Pancreas (tissue), 10 donors: ENCODE results near the gene SEC22A. TPM values are rescaled to one million over a fixed set of nuclear protein-coding genes. Genes with fewer than 3 reads are reported as not detected.

Experiments
- ATAC-seq, 4 donors: fragments of 200-7000 bp; cut with Tn5 transposase; one replicate each; pipeline versions ENCODE4 v1.8.0 to v1.9.1; 2020; ENCODE audit warnings: mild to moderate bottlenecking in 4 of 4, moderate library complexity in 4 of 4
- DNase-seq, 6 donors: peaks; one replicate each; pipeline ENCODE4 v3.0.0-alpha.2; 2020
- FAIRE-seq: peaks from 2 replicates; lab custom pipeline; 2012; peaks lifted over from hg19 to GRCh38; lab: Jason Lieb, UNC
- H3K27ac ChIP-seq, 4 donors: fragments of 200-600 bp; sonication (generic); 1 replicate in 3 of 4; 2 replicates in 1 of 4; pipeline versions ENCODE4 v1.5.0 to v1.8.0; 2020
- H3K27me3 ChIP-seq, 4 donors: fragments of 200-600 bp; one replicate each; pipeline ENCODE4 v1.8.0; 2021
- H3K36me3 ChIP-seq, 3 donors: fragments of 200-600 bp; sonication (generic) in 1 of 3; one replicate each; pipeline versions ENCODE4 v1.5.0 to v1.8.0; 2020 to 2021
- H3K4me1 ChIP-seq, 3 donors: fragments of 200-600 bp; one replicate each; pipeline ENCODE4 v1.8.0; 2021
- H3K4me3 ChIP-seq, 4 donors: fragments of 200-600 bp; sonication (generic) in 2 of 4; one replicate each; pipeline versions ENCODE4 v1.5.0 to v1.8.0; 2020 to 2021
- H3K9me3 ChIP-seq, 4 donors: fragments of 200-600 bp; one replicate each; pipeline ENCODE4 v1.8.0; 2021
- WGBS, 2 donors: extraction: QIAGEN DNeasy Blood & Tissue Kit; methylation state at CpG; one replicate each; pipeline ENCODE4 v1.1.7; 2013; 5-methylcytosine and 5-hydroxymethylcytosine counted together
- intact Hi-C, 3 donors: fragments of 100-400 bp; cut with DNase I; formaldehyde crosslinking; loops; one replicate each; pipeline versions ENCODE4 v1.11.1 to v1.14.2; 2022
- polyA plus RNA-seq, 2 donors: library from polyadenylated mRNA; stranded (reverse); fragments of 200-250 nt; gene quantifications; one replicate each; pipeline ENCODE4 v1.2.3, GENCODE V29; 2013
- total RNA-seq, 6 donors: library from RNA; stranded (reverse); fragmentation: NEBNext Ultra II Directional in 4 of 6; extraction: Animal tissue kit (Norgen Biotek cat#: 25700) in 4 of 6; gene quantifications; one replicate each; pipeline versions ENCODE4 v1.2.1 to v1.2.4, GENCODE V29; 2021 to 2023
- TF ChIP-seq, protein P1 (sequence below), 4 donors: fragments of 200-600 bp; sonication (generic) in 3 of 4; IDR thresholded peaks; one replicate each; pipeline versions ENCODE4 v1.5.0 to v1.8.0; 2021; ENCODE audit warnings: antibody characterized with exemption in 4 of 4
- donor health status: healthy with polysubstance abuse.
- donor health status: DM: no; HTN: no; CAD: no; lungs with moderate emphysema.
- donor health status: DM: no; HTN: no; CAD: no.
- donor health status: control.
- donor health status: control.
- donor health status: Bipolar disorder and iron deficiency.
- donor health status: DM: yes; HTN: yes; CAD: no.
- donor health status: DM: no; HTN: no; CAD: no.
- donor health status: DM: no; HTN: no; CAD: no.
- donor health status: DM: yes; HTN: yes; CAD: no.

The SEC22A gene
- total and polyA plus RNA-seq, 8 donors = 3.3 to 12.5 (median 7.2) TPM

DNA sequence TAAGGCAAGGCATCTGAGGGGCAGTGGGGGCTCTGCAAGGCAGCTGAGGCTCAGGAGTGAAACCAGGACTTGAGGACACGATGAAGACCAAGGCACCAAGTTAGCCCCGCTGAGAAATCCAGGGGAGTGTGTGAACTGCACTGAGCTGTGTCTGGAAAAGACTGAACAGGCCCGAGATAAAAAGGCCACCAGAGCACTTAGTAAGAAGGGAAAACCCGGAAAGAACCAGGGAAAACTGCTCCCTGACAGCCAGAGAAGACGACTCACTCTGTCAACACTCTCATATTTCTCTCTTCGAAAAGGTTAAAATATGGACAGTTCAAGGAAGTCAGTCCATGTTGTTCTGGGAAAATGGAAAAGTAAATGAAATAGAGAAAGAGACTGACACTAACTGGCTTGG lies 109.0 kb downstream of the SEC22A start:
- WGBS, 2 donors = 64 to 68% methylated on average over 6 of the region's 6 CpGs
- ATAC-seq = no peak
- TF ChIP-seq, protein P1, sequence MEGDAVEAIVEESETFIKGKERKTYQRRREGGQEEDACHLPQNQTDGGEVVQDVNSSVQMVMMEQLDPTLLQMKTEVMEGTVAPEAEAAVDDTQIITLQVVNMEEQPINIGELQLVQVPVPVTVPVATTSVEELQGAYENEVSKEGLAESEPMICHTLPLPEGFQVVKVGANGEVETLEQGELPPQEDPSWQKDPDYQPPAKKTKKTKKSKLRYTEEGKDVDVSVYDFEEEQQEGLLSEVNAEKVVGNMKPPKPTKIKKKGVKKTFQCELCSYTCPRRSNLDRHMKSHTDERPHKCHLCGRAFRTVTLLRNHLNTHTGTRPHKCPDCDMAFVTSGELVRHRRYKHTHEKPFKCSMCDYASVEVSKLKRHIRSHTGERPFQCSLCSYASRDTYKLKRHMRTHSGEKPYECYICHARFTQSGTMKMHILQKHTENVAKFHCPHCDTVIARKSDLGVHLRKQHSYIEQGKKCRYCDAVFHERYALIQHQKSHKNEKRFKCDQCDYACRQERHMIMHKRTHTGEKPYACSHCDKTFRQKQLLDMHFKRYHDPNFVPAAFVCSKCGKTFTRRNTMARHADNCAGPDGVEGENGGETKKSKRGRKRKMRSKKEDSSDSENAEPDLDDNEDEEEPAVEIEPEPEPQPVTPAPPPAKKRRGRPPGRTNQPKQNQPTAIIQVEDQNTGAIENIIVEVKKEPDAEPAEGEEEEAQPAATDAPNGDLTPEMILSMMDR (IDR thresholded peaks at IDR 0.05) = no peak
- intact Hi-C loops = no loop called here
- FAIRE-seq = no peak
- no peaks in the 10 kb centered on the region for H3K36me3 ChIP-seq
- DNase-seq = no peak
- no peak overlapping the region for H3K27ac ChIP-seq
- no peaks in the 10 kb centered on the region for H3K4me1 ChIP-seq
- H3K4me3 ChIP-seq = no peak overlapping the region
- no peaks in the 10 kb centered on the region for H3K9me3 ChIP-seq
- no peaks in the 10 kb centered on the region for H3K27me3 ChIP-seq

DNA sequence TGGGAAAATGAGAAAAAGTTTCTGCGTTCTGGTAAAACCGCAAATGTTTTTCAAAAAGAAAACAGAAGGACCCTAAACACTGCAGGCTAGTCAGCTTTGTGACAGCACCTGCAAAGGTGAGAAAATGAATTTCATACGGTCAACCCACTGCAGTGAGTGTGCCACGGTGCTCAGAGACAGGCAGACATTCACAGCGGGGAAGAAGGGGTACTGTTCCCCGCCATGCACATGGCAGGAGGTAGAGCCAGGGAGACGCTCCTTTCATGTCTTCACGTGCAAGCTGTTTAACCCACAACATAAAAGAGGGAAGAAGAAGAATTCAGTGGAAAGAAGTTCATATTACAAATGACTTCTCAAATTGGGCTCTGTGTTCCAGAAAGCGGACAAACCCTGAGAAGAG lies 109.5 kb downstream of the SEC22A start:
- H3K27me3 ChIP-seq = no peaks in the 10 kb centered on the region
- intact Hi-C loops = no loop called here
- H3K36me3 ChIP-seq = no peaks in the 10 kb centered on the region
- no peak for ATAC-seq
- H3K4me1 ChIP-seq = no peaks in the 10 kb centered on the region
- no peak overlapping the region for H3K27ac ChIP-seq
- no peaks in the 10 kb centered on the region for H3K9me3 ChIP-seq
- whole genome bisulfite sequencing, 2 donors = 78 to 89% methylated on average over 9 of the region's 9 CpGs
- H3K4me3 ChIP-seq = no peak overlapping the region
- FAIRE-seq = no peak
- TF ChIP-seq, protein P1 (IDR thresholded peaks at IDR 0.05) = no peak
- DNase-seq = no peak

DNA sequence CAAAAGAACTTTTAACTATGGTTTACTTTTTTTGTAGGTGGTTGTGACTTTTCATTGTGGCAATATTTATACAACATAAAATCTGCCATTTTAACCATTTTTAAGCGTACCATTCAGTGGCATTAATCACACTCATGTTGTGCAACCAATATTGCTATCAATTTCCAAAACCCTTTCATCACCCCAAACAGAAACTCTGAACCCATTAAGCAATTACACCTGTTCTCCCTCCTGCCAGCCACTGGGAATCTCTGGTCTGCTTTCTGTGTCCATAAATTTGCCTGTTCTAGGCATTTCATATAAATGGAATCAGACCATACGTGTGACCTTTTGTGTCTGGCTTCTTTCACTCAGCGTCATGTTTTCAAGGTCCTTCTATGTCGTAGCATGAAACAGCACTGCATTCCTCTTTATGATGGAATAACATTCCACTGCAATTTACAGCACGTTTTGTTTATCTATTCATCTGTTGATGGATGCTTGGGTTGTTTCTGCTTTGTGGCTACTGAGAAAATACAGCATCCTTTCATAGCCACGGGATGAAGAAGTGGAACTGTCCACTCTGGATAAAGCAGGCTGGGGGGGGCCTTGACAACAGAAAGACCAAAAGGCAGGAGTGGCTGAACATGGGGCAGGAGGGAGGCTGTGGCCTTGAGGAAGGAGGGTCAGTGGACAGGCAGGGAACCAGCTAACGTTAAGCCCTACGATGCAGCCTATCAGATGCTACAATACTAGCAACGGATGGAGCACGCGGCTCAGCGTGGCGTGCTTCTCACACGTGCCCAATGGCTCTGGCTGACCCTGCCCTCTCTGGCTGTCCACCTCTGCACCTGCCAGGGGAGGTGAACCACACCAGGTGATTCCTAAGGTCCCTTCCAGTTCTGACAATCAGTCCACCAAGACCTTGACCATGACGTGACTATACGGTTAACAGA lies 110.9 kb downstream of the SEC22A start:
- Histone ChIP-seq H3K4me3 (no peak overlapping the region), H3K9me3 (no peaks in the 10 kb centered on the region), H3K27ac (no peak overlapping the region), H3K4me1 (no peaks in the 10 kb centered on the region), H3K27me3 (no peaks in the 10 kb centered on the region), H3K36me3 (no peaks in the 10 kb centered on the region)
- FAIRE-seq (no peak), ATAC-seq (no peak), DNase-seq (peak in 1 of 6 donors; percentile 21)
- 66 to 74% methylated on average over 16 of the region's 16 CpGs for WGBS, 2 donors
- intact Hi-C loops = no loop called here
- TF ChIP-seq, protein P1 (IDR thresholded peaks at IDR 0.05) = no peak

DNA sequence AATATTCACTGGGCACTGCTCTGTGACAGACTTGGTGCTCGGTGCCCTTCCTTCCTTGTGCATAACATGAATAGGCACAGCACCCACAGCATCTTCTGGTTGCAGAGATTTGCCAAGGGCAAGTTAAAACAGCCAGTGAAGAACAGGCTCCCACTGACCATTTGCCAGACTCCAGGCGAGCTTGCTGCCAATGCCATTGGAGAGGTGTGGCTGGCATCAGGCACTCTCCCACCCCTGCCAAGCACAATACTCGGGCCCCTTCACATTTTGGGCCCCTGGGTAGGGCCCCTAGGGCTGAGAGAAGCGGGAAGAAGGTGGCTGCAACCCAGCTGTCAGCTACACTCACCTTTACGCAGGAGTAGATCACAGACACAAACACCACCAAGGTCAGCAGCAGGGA lies 112.1 kb downstream of the SEC22A start:
- WGBS, 2 donors = 49% methylated on average over 5 of the region's 5 CpGs
- H3K27me3 ChIP-seq = no peaks in the 10 kb centered on the region
- DNase-seq (peak in 1 of 6 donors; percentile 31), FAIRE-seq (no peak), ATAC-seq (no peak)
- intact Hi-C loops = no loop called here
- H3K36me3 ChIP-seq = peaks cover 0 to 7% (median 0%) of the 10 kb centered on the region in 3 donors
- TF ChIP-seq, protein P1 (IDR thresholded peaks at IDR 0.05) = no peak
- no peaks in the 10 kb centered on the region for H3K9me3 ChIP-seq
- H3K27ac ChIP-seq = no peak overlapping the region
- H3K4me1 ChIP-seq = no peaks in the 10 kb centered on the region
- no peak overlapping the region for H3K4me3 ChIP-seq
